ENCODE measurements around the gene RMP24.

The RMP24 gene

DNA sequence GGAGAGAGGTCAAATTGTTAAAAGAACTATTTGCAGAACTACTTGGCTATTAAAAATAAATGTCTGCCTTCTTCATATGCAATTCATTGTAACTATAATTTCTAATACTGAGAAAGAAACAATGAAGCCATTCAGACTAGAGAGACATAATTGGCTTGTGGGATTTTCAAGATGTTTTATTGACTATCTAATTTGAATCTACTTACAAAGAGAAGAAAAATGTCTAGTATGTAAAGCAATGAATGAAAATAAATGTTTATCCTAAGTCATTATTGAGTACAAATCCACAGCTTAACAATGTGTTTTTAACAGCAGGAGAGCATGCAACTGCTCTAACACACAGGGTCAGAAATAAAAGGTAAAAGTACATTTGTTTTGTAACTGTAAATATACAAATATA lies 19.2 kb downstream of the RMP24 start:
- no peaks in the 10 kb centered on the region for H3K9me3 ChIP-seq (replicated peaks; ENCODE audit: control insufficient read depth, low read depth, low read length)
- H3K4me3 ChIP-seq (ENCODE audit: low read length), result no peak overlapping the region
- peaks cover 3% of the 10 kb centered on the region for H3K36me3 ChIP-seq (ENCODE audit: control insufficient read depth, insufficient read depth, low read length)
- H3K4me1 ChIP-seq (ENCODE audit: control insufficient read depth, insufficient read depth, low read length), result no peaks in the 10 kb centered on the region
- H3K27ac ChIP-seq (ENCODE audit: low read length), result no peak overlapping the region
- DNase-seq, result no peak
- H3K27me3 ChIP-seq (ENCODE audit: control insufficient read depth, insufficient read depth, low read length), result no peaks in the 10 kb centered on the region

DNA sequence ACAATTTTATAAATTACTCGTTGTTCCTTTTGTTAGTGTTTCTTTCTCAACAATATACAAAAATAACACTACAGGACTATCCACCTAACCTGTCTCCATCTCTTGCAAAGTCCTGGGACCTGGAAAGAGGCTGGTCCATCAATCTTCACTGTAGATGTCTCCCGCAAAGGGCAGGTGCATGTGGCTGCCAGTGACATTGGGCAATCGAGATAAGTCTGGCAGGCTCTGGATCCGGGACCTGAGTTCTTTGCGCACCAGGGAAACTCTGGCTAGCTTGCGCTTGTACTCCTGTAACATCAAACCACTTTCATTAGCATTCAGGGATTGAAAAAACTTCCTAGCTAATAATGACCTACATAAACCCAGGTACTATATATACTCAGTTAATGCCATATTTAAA lies 20.5 kb downstream of the RMP24 start:
- DNase-seq, result no peak
- no peaks in the 10 kb centered on the region for H3K9me3 ChIP-seq (replicated peaks; ENCODE audit: control insufficient read depth, low read depth, low read length)
- H3K4me3 ChIP-seq (ENCODE audit: low read length), result no peak overlapping the region
- no peaks in the 10 kb centered on the region for H3K4me1 ChIP-seq (ENCODE audit: control insufficient read depth, insufficient read depth, low read length)
- H3K27me3 ChIP-seq (ENCODE audit: control insufficient read depth, insufficient read depth, low read length), result no peaks in the 10 kb centered on the region
- 86% methylated on average over 2 of the region's 6 CpGs for WGBS (ENCODE audit: insufficient coverage)
- H3K36me3 ChIP-seq (ENCODE audit: control insufficient read depth, insufficient read depth, low read length), result peaks cover 3% of the 10 kb centered on the region
- H3K27ac ChIP-seq (ENCODE audit: low read length), result no peak overlapping the region

DNA sequence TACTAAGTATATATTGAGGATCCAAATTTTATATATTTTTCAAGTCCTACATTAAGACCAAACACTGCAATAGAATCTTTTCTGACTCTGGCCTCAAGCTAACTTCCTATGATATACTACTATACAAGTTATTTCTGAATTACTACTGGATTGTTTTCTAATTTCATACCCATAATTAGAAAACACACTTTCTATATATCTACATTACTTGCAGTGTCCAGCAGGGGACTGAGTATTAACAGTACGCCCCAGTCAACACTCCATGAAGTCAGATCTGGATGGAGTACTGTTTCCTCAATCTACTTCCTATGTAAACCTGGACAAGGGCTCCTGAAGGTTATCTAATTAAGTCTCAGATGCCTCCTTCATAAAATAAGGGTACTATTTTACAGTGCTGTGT lies 26.5 kb downstream of the RMP24 start:
- no peak for DNase-seq
- no peaks in the 10 kb centered on the region for H3K9me3 ChIP-seq (replicated peaks; ENCODE audit: control insufficient read depth, low read depth, low read length)
- no CpG with 5 or more reads among the region's 1 CpG for WGBS (ENCODE audit: insufficient coverage)
- no peaks in the 10 kb centered on the region for H3K27me3 ChIP-seq (ENCODE audit: control insufficient read depth, insufficient read depth, low read length)
- H3K4me1 ChIP-seq (ENCODE audit: control insufficient read depth, insufficient read depth, low read length), result no peaks in the 10 kb centered on the region
- H3K27ac ChIP-seq (ENCODE audit: low read length), result no peak overlapping the region
- H3K36me3 ChIP-seq (ENCODE audit: control insufficient read depth, insufficient read depth, low read length), result no peaks in the 10 kb centered on the region
- no peak overlapping the region for H3K4me3 ChIP-seq (ENCODE audit: low read length)

DNA sequence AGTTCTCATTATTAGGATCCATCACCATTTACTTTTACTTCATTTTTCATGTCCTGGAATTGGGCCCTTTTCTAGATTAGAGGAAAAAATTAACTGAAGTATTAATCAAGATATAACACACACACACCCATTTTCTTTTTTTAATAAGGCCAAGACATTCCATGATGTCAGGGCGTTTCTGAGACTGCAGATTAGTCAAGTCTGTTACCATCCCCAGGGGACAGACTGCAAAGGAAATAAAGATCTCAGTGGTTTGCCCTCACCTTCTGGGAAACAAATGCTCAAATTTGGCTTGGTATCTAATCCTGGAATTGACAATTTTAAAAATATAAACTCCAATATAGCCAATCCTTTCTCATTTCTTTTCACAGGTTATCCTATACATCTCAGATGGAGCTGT lies 27.4 kb downstream of the RMP24 start:
- Histone ChIP-seq H3K27ac (ENCODE audit: low read length) (no peak overlapping the region), H3K27me3 (ENCODE audit: control insufficient read depth, insufficient read depth, low read length) (no peaks in the 10 kb centered on the region), H3K4me1 (ENCODE audit: control insufficient read depth, insufficient read depth, low read length) (no peaks in the 10 kb centered on the region), H3K36me3 (ENCODE audit: control insufficient read depth, insufficient read depth, low read length) (no peaks in the 10 kb centered on the region), H3K9me3 (replicated peaks; ENCODE audit: control insufficient read depth, low read depth, low read length) (no peaks in the 10 kb centered on the region), H3K4me3 (ENCODE audit: low read length) (no peak overlapping the region)
- no peak for DNase-seq
- WGBS (ENCODE audit: insufficient coverage), result 50% methylated on average over 1 of the region's 1 CpG

DNA sequence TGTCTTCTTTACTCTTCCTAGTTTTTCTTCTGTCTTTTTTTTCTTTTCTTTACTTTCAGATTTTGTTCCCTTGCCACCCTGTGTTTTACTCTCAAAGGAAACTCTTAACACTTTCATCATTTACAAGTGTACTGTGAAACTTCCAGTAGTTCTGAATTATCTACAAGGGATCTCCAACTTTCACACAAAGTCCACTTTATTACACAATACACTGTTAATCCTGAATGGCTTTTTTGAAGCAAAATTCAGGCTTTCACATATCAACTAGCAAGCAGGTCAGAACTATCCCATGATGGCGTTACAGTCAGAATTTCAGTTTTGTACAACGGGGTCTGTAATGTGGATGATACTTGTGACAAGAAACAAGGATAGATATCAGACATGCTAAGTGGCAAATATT lies 34.5 kb downstream of the RMP24 start:
- WGBS (ENCODE audit: insufficient coverage), result no CpG with 5 or more reads among the region's 2 CpGs

DNA sequence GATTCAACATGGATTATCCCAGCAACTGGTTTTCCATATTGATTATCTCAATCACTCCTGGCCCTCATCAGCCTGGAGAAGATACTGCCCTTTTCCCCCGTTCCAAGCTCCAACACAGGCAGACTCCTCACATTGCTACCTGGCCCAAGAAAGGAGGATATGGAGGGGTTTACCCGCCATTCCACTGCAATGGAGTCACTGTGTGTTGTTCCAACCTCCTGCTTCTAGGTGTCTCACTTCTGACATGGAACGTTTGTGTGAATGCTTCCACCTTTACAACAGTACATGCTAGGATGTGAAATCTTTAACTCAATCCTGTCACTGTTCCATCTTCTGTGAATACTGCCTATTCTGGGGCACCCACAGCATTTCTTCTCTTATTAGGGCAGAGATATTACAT lies 36.7 kb downstream of the RMP24 start:
- Histone ChIP-seq H3K27me3 (ENCODE audit: control insufficient read depth, insufficient read depth, low read length) (no peaks in the 10 kb centered on the region), H3K27ac (ENCODE audit: low read length) (no peak overlapping the region), H3K9me3 (replicated peaks; ENCODE audit: control insufficient read depth, low read depth, low read length) (no peaks in the 10 kb centered on the region), H3K4me1 (ENCODE audit: control insufficient read depth, insufficient read depth, low read length) (no peaks in the 10 kb centered on the region), H3K4me3 (ENCODE audit: low read length) (no peak overlapping the region), H3K36me3 (ENCODE audit: control insufficient read depth, insufficient read depth, low read length) (no peaks in the 10 kb centered on the region)
- DNase-seq, result no peak
- 79% methylated on average over 2 of the region's 3 CpGs for WGBS (ENCODE audit: insufficient coverage)

More for the DNA sequence above, 34.5 kb downstream of the RMP24 start:
- H3K4me1 ChIP-seq (ENCODE audit: control insufficient read depth, insufficient read depth, low read length), result no peaks in the 10 kb centered on the region
- no peaks in the 10 kb centered on the region for H3K27me3 ChIP-seq (ENCODE audit: control insufficient read depth, insufficient read depth, low read length)
- DNase-seq, result no peak
- H3K4me3 ChIP-seq (ENCODE audit: low read length), result no peak overlapping the region
- H3K27ac ChIP-seq (ENCODE audit: low read length), result no peak overlapping the region
- H3K36me3 ChIP-seq (ENCODE audit: control insufficient read depth, insufficient read depth, low read length), result no peaks in the 10 kb centered on the region
- H3K9me3 ChIP-seq (replicated peaks; ENCODE audit: control insufficient read depth, low read depth, low read length), result no peaks in the 10 kb centered on the region

DNA sequence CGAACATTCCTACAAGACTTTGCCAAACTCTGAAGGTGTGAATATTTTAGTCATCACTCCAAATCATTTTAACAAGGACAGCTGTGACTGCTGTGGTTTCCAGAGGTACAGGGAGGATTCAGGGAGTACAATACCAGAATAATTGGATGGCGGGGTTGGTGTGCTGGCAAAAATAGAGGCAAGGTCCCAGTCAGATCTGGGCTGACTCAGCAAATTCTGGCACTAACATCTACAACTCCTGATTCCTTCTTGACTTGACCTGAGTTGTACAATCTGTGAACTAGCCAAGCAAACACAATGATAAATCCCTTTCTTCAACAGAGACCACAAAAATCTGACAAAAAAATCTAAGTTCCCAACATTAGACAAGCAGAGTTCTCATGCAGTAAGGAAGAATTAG lies 40.4 kb downstream of the RMP24 start:
- Histone ChIP-seq H3K4me1 (ENCODE audit: control insufficient read depth, insufficient read depth, low read length) (no peaks in the 10 kb centered on the region), H3K36me3 (ENCODE audit: control insufficient read depth, insufficient read depth, low read length) (no peaks in the 10 kb centered on the region), H3K27me3 (ENCODE audit: control insufficient read depth, insufficient read depth, low read length) (no peaks in the 10 kb centered on the region), H3K9me3 (replicated peaks; ENCODE audit: control insufficient read depth, low read depth, low read length) (no peaks in the 10 kb centered on the region), H3K27ac (ENCODE audit: low read length) (no peak overlapping the region), H3K4me3 (ENCODE audit: low read length) (no peak overlapping the region)
- no peak for DNase-seq
- WGBS (ENCODE audit: insufficient coverage), result no CpG with 5 or more reads among the region's 2 CpGs

DNA sequence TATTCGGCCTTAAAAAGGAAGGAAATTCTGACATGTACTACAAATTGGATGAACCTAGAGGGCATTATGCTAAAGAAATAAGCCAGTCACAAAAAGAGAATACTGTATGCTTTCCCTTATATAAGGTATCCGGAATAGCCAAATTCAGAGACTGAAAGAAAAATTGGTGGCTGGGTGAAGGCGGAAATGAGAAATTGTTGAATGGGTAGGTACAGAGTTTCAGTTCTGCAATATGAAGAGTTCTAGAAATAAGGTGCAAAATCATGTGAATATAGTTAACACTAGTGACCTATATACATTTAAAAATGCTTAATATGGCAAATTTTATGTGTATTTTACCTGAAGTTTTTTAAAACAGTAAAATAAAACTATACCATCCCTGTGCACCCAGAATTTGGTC lies 43.1 kb downstream of the RMP24 start:
- no CpG with 5 or more reads among the region's 3 CpGs for WGBS (ENCODE audit: insufficient coverage)
- Histone ChIP-seq H3K36me3 (ENCODE audit: control insufficient read depth, insufficient read depth, low read length) (no peaks in the 10 kb centered on the region), H3K27ac (ENCODE audit: low read length) (no peak overlapping the region), H3K4me3 (ENCODE audit: low read length) (no peak overlapping the region), H3K27me3 (ENCODE audit: control insufficient read depth, insufficient read depth, low read length) (no peaks in the 10 kb centered on the region), H3K9me3 (replicated peaks; ENCODE audit: control insufficient read depth, low read depth, low read length) (no peaks in the 10 kb centered on the region), H3K4me1 (ENCODE audit: control insufficient read depth, insufficient read depth, low read length) (no peaks in the 10 kb centered on the region)
- DNase-seq, result no peak

DNA sequence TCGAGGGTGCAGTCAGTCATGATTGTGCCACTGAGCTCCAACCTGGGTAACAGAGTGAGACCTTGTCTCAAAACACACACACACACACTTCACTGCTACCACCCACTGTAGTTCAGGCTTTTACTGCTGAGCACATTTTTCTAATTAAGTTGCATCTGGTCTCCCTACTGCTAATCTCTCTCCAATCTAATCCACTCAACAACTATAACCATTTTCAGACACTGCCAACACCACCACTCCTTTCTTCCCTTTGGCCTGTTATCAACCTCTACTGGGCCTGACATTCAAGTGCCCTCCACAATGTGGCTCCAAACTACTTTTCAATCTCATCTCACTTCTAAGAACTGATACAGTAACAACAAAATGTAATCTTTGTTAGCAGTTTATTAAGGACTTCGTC lies 44.8 kb downstream of the RMP24 start:
- 88% methylated on average over 1 of the region's 2 CpGs for WGBS (ENCODE audit: insufficient coverage)

DNA sequence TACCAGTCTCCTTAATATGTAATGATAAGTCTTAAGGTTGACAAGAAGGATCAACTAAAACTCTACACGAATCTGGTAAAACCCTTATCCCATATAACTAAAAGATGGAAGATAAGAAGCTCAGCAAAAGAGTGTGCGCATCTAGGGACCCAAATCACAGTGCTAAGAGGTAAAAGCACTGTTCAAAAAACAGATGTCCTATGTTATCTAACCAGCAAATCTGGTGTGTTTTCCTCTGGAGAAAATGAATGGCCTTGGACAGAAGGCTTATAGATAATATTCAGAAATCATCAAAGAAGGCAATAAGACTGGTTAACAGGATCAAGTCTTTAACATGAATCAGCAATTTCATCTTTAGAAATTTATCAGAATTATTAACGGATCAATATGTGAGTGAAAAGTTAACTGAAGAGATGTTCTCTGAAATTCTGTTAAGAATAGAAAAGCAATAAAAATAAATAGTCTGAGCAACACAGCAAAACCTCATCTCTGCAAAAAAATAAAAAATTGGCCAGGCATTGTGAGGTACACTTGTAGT lies 47.8 kb downstream of the RMP24 start:
- DNase-seq, result no peak
- Histone ChIP-seq H3K9me3 (replicated peaks; ENCODE audit: control insufficient read depth, low read depth, low read length) (no peaks in the 10 kb centered on the region), H3K4me1 (ENCODE audit: control insufficient read depth, insufficient read depth, low read length) (no peaks in the 10 kb centered on the region), H3K36me3 (ENCODE audit: control insufficient read depth, insufficient read depth, low read length) (peaks cover 3% of the 10 kb centered on the region), H3K4me3 (ENCODE audit: low read length) (no peak overlapping the region), H3K27ac (ENCODE audit: low read length) (no peak overlapping the region), H3K27me3 (ENCODE audit: control insufficient read depth, insufficient read depth, low read length) (no peaks in the 10 kb centered on the region)
- no CpG with 5 or more reads among the region's 3 CpGs for WGBS (ENCODE audit: insufficient coverage)

More for the DNA sequence above, 44.8 kb downstream of the RMP24 start:
- Histone ChIP-seq H3K9me3 (replicated peaks; ENCODE audit: control insufficient read depth, low read depth, low read length) (no peaks in the 10 kb centered on the region), H3K4me3 (ENCODE audit: low read length) (no peak overlapping the region), H3K36me3 (ENCODE audit: control insufficient read depth, insufficient read depth, low read length) (no peaks in the 10 kb centered on the region), H3K4me1 (ENCODE audit: control insufficient read depth, insufficient read depth, low read length) (no peaks in the 10 kb centered on the region), H3K27me3 (ENCODE audit: control insufficient read depth, insufficient read depth, low read length) (no peaks in the 10 kb centered on the region), H3K27ac (ENCODE audit: low read length) (no peak overlapping the region)
- DNase-seq, result no peak

DNA sequence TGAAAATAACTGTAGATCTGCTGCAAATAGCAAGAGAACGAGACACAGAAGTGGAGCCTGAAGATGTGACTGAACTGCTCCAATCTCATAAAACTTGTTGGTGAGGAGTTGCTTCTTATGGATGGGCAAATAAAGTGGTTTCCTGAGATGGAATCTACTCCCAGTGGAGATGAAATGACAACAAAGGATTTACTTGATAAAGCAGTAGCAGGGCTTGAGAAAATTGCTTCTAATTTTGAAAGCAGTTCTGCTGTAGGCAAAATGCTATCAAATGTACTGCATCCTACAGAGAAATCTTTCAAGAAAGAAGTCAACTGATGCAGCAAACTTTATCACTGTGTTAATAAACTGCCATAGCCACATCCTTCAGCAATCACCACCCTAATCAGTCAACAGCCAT lies 50.9 kb downstream of the RMP24 start:
- H3K27ac ChIP-seq (ENCODE audit: low read length), result no peak overlapping the region

More for the DNA sequence above, 50.9 kb downstream of the RMP24 start:
- WGBS (ENCODE audit: insufficient coverage), result no CpG with 5 or more reads among the region's 1 CpG
- peaks cover 7% of the 10 kb centered on the region for H3K36me3 ChIP-seq (ENCODE audit: control insufficient read depth, insufficient read depth, low read length)
- no peaks in the 10 kb centered on the region for H3K4me1 ChIP-seq (ENCODE audit: control insufficient read depth, insufficient read depth, low read length)
- DNase-seq, result no peak
- no peaks in the 10 kb centered on the region for H3K9me3 ChIP-seq (replicated peaks; ENCODE audit: control insufficient read depth, low read depth, low read length)
- H3K27me3 ChIP-seq (ENCODE audit: control insufficient read depth, insufficient read depth, low read length), result no peaks in the 10 kb centered on the region
- H3K4me3 ChIP-seq (ENCODE audit: low read length), result no peak overlapping the region
